K562 (cell line): ENCODE results near the gene ATP8A1. TPM values are rescaled to one million over a fixed set of nuclear protein-coding genes. Genes with fewer than 3 reads are reported as not detected.

ENCODE experiments used
- BDP1 ChIP-seq: IDR thresholded peaks from 3 replicates; pipeline ENCODE4 v1.6.1; 2011; ENCODE audit not compliant: insufficient read length, insufficient read depth
- CBFA2T2 ChIP-seq: fragments of 450-650 bp; conservative IDR thresholded peaks from 2 replicates; pipeline ENCODE4 v1.6.1; 2017; ENCODE audit warnings: mild to moderate bottlenecking
- CBX2 ChIP-seq: fragments of 200-600 bp; sonication (generic); IDR thresholded peaks from one replicate; pipeline ENCODE4 v1.6.1; 2012; ENCODE audit warnings: mild to moderate bottlenecking, low read length, inconsistent platforms; ENCODE audit not compliant: insufficient read depth, poor library complexity, severe bottlenecking
- CSDE1 ChIP-seq, 2 experiments: fragments of 450-650 bp; IDR thresholded peaks; 2 replicates each; pipeline ENCODE4 v1.6.1; 2016; ENCODE audit warnings: mild to moderate bottlenecking in 1 of 2
- ETS1 ChIP-seq: conservative IDR thresholded peaks from 2 replicates; pipeline ENCODE4 v1.6.1; 2011; ENCODE audit warnings: low read depth, mild to moderate bottlenecking, low read length; ENCODE audit not compliant: control insufficient read depth
- IRF2 ChIP-seq: sonication (generic); formaldehyde crosslinking; IDR thresholded peaks from 2 replicates; pipeline ENCODE4 v1.8.1; 2022; ENCODE audit warnings: mild to moderate bottlenecking, missing genetic modification reagents
- KDM2B ChIP-seq: fragments of 250-450 bp; sonication (Bioruptor Pico); IDR thresholded peaks from 2 replicates; pipeline ENCODE4 v1.8.0; 2021; ENCODE audit warnings: mild to moderate bottlenecking, moderate library complexity
- KLF1 ChIP-seq: fragments of 450-650 bp; IDR thresholded peaks from 2 replicates; pipeline ENCODE4 v1.6.1; 2016; ENCODE audit warnings: missing genetic modification characterization, missing compliant biosample characterization
- MNT ChIP-seq, 2 experiments: fragments of 450-650 bp; conservative IDR thresholded peaks; 2 replicates each; pipeline ENCODE4 v1.6.1; 2017; ENCODE audit warnings: mild to moderate bottlenecking in 2 of 2, moderate library complexity in 2 of 2
- NBN ChIP-seq: fragments of 450-650 bp; IDR thresholded peaks from 2 replicates; pipeline ENCODE4 v1.6.1; 2016; ENCODE audit warnings: low read depth, mild to moderate bottlenecking
- RFX7 ChIP-seq: fragments of 250-450 bp; sonication (Bioruptor Pico); IDR thresholded peaks from 2 replicates; pipeline ENCODE4 v1.5.1; 2021; ENCODE audit warnings: mild to moderate bottlenecking
- SLC30A9 ChIP-seq: fragments of 250-450 bp; sonication (Bioruptor Pico); IDR thresholded peaks from 2 replicates; pipeline ENCODE4 v1.8.0; 2022; ENCODE audit warnings: mild to moderate bottlenecking, moderate library complexity
- SMAD3 ChIP-seq: fragments of 450-650 bp; formaldehyde crosslinking; conservative IDR thresholded peaks from 2 replicates; pipeline ENCODE4 v1.4.0; 2020; ENCODE audit warnings: mild to moderate bottlenecking
- STAT5A ChIP-seq: IDR thresholded peaks from 2 replicates; pipeline ENCODE4 v1.6.1; 2012; ENCODE audit warnings: low read length, inconsistent platforms, borderline replicate concordance
- TCF7 ChIP-seq: sonication (generic); IDR thresholded peaks from 2 replicates; pipeline ENCODE4 v1.6.1; 2016; ENCODE audit warnings: antibody characterized with exemption, borderline replicate concordance
- UBTF ChIP-seq, 2 experiments: IDR thresholded peaks; 2 replicates each; pipeline ENCODE4 v1.6.1; 2012; ENCODE audit warnings: improper control_type of control experiment in 2 of 2, low read depth in 2 of 2, low read length in 2 of 2, borderline replicate concordance in 1 of 2
- ZBED1 ChIP-seq: IDR thresholded peaks from 2 replicates; pipeline ENCODE4 v1.6.1; 2014
- ZFP30 ChIP-seq: fragments of 250-450 bp; sonication (Bioruptor Pico); IDR thresholded peaks from 2 replicates; pipeline ENCODE4 v1.8.0; 2022; ENCODE audit warnings: moderate library complexity, mild to moderate bottlenecking, inconsistent platforms, borderline replicate concordance
- ZKSCAN3 ChIP-seq: fragments of 250-450 bp; sonication (Bioruptor Pico); IDR thresholded peaks from 2 replicates; pipeline ENCODE4 v1.4.0; 2020
- ZNF134 ChIP-seq: fragments of 250-450 bp; sonication (Bioruptor Pico); conservative IDR thresholded peaks from 2 replicates; pipeline ENCODE4 v1.4.0; 2020
- ZNF239 ChIP-seq: fragments of 250-450 bp; sonication (Bioruptor Pico); IDR thresholded peaks from 2 replicates; pipeline ENCODE4 v1.4.0; 2020; ENCODE audit warnings: mild to moderate bottlenecking
- ZNF586 ChIP-seq: fragments of 450-650 bp; formaldehyde crosslinking; conservative IDR thresholded peaks from 2 replicates; pipeline ENCODE4 v1.4.0; 2020; ENCODE audit warnings: mild to moderate bottlenecking, moderate library complexity
- ZNF639 ChIP-seq, 2 experiments: fragments of 200-800 bp in 1 of 2; sonication (Bioruptor generic) in 1 of 2; sonication (generic) in 1 of 2; formaldehyde crosslinking in 1 of 2; IDR thresholded peaks in 1 of 2; conservative IDR thresholded peaks in 1 of 2; 2 replicates each; pipeline versions ENCODE4 v1.5.0 to v1.6.1; 2016 to 2020; ENCODE audit warnings: missing compliant biosample characterization in 1 of 2, missing genetic modification characterization in 1 of 2, missing genetic modification reagents in 1 of 2
- polyA plus RNA-seq, 8 experiments: library from polyadenylated mRNA; depleted of rRNA in 4 of 8; stranded (reverse) in 5 of 8; unstranded in 3 of 8; fragments of >200 nt; fragmentation: Nextera tagmentation in 2 of 8; fragmentation: Illumina TruSeq in 1 of 8; extraction: Ambion mirVana in 2 of 8; extraction: Trizol in 1 of 8; gene quantifications; 2 replicates each; pipeline versions ENCODE4 v1.2.1 to v1.2.3, GENCODE V29; 2011 to 2014; ENCODE audit warnings: inconsistent platforms in 1 of 8, missing spikeins in 1 of 8
- total RNA-seq, 7 experiments: library from RNA; depleted of rRNA in 6 of 7; stranded (reverse); fragments of >200 nt in 6 of 7; fragmentation: Illumina TruSeq in 2 of 7; extraction: Trizol in 2 of 7; gene quantifications; 2 replicates each; pipeline versions ENCODE4 v1.2.1 to v1.2.3, GENCODE V29; 2011 to 2021; ENCODE audit warnings: low replicate concordance in 1 of 7

Gene ATP8A1
- total and polyA plus RNA-seq, 9 of the 15 experiments (the other 6 are each of a cell fraction or from before 2014, with no cell fraction given): 0.05 to 0.29 (median 0.07) TPM; not detected in 2

- no peak for TF ChIP-seq UBTF (IDR thresholded peaks at IDR 0.05; ENCODE audit: borderline replicate concordance in 1 of 2, low read depth in 2 of 2, low read length in 2 of 2)
- TF ChIP-seq ZFP30: no peak
- TF ChIP-seq KLF1 (tag): no peak
- no peak for TF ChIP-seq CSDE1 (IDR thresholded peaks at IDR 0.05)
- TF ChIP-seq STAT5A: no peak
- TF ChIP-seq ZKSCAN3 (CRISPR knock-in tag): no peak
- no peak for TF ChIP-seq SLC30A9 (CRISPR knock-in tag)
- TF ChIP-seq ZNF239 (CRISPR knock-in tag): no peak
- TF ChIP-seq ZNF586 (CRISPR knock-in tag): no peak
- no peak for TF ChIP-seq CBX2
- no peak for TF ChIP-seq ETS1
- TF ChIP-seq ZBED1: no peak
- TF ChIP-seq ZNF134 (CRISPR knock-in tag): no peak
- no peak for TF ChIP-seq ZNF639 (CRISPR knock-in tag; conservative IDR thresholded peaks at IDR 0.05 in 1 of 2, IDR thresholded peaks at IDR 0.05 in 1 of 2)
- no peak for TF ChIP-seq IRF2 (CRISPR knock-in tag)
- no peak for TF ChIP-seq KDM2B (CRISPR knock-in tag)
- TF ChIP-seq TCF7: no peak
- TF ChIP-seq MNT (conservative IDR thresholded peaks at IDR 0.05): peak in 1 of 2 experiments; percentile 56; a peak in 1 of 4 replicates
- no peak for TF ChIP-seq BDP1
- TF ChIP-seq CBFA2T2: no peak
- no peak for TF ChIP-seq SMAD3
- 0 out of 2 replicates have a peak, but pooled peaks have one; percentile 30 for TF ChIP-seq NBN
- TF ChIP-seq RFX7: no peak
Measured at GRCh38 chr4:42656944-42657792, at the start of gene ATP8A1 (continued).
